Mucosa of descending colon (tissue), 3 donors: ENCODE measurements around the gene SYT2. TPM values are rescaled to one million over a fixed set of nuclear protein-coding genes. Genes with fewer than 3 reads are reported as not detected.

Experiments used
- total RNA-seq, 3 donors: library from RNA; stranded (reverse); fragmentation: NEBNext Ultra II Directional in 2 of 3; extraction: Animal tissue kit (Norgen Biotek cat#: 25700) in 2 of 3; gene quantifications; one replicate each; pipeline versions ENCODE4 v1.2.1 to v1.2.4, GENCODE V29; 2021 to 2023
- donor health status: DM: no; HTN: no; CAD: no; lungs with moderate emphysema.
- donor health status: DM: no; HTN: no; CAD: no.
- donor health status: DM: no; HTN: yes; CAD: no.

The SYT2 gene
- total RNA-seq, 3 donors from 2014 or later, result 0.16 to 0.43 TPM; not detected in 1

Other genes with a start within 250 kb of the SYT2 start
- gene KDM5B, start 98.0 kb upstream of the SYT2 start, total RNA-seq, result 10 to 100 TPM; 64.7 to 92.7 (median 68.1) TPM
- 1 to 10 TPM in 2 of 3 donors, under 1 TPM in 1; 0.69 to 1.3 (median 1.0) TPM for gene PCAT6, start 100.5 kb upstream of the SYT2 start, total RNA-seq
- gene RABIF, start 178.7 kb upstream of the SYT2 start, total RNA-seq, result 10 to 100 TPM; 11.7 to 14.7 (median 11.9) TPM
- 10 to 100 TPM; 26.4 to 33.4 (median 28.2) TPM for gene KLHL12, start 216.8 kb upstream of the SYT2 start, total RNA-seq
- 10 to 100 TPM; 61.6 to 78.4 (median 65.8) TPM for gene ADIPOR1, start 247.9 kb upstream of the SYT2 start, total RNA-seq